Caki2 (cell line): ENCODE measurements around the gene PPM1G. TPM values are rescaled to one million over a fixed set of nuclear protein-coding genes. Genes with fewer than 3 reads are reported as not detected.
"Not testable (repeated sequence)": the region's sequence is repeated elsewhere in the genome, so short reads cannot be mapped to it uniquely, and the experiment has no call there.

Experiments
- DNase-seq: peaks from one replicate; pipeline ENCODE4 v3.0.0-alpha.2; 2015; ENCODE audit warnings: low read depth
- in situ Hi-C: cut with HindIII; loops from 2 replicates; pipeline ENCODE4 v1.10.0; 2016; ENCODE audit warnings: low sequenced_read_pairs, low pct_unique_long_range_greater_than_20kb, mixed read lengths
- total RNA-seq: library from RNA; depleted of rRNA; stranded (reverse); fragments of >200 nt; shearing (Covaris generic); gene quantifications from 2 replicates; pipeline ENCODE4 v1.2.3, GENCODE V29; 2014; ENCODE audit warnings: low replicate concordance; rRNA removed

PPM1G gene, protein sequence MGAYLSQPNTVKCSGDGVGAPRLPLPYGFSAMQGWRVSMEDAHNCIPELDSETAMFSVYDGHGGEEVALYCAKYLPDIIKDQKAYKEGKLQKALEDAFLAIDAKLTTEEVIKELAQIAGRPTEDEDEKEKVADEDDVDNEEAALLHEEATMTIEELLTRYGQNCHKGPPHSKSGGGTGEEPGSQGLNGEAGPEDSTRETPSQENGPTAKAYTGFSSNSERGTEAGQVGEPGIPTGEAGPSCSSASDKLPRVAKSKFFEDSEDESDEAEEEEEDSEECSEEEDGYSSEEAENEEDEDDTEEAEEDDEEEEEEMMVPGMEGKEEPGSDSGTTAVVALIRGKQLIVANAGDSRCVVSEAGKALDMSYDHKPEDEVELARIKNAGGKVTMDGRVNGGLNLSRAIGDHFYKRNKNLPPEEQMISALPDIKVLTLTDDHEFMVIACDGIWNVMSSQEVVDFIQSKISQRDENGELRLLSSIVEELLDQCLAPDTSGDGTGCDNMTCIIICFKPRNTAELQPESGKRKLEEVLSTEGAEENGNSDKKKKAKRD
- total RNA-seq, result 148 and 186 TPM in 2 replicates

- in situ Hi-C loops, result no loop called here
- DNase-seq, result peak; percentile 94
These were observed at the start of gene PPM1G for GRCh38 chr2:27409321-27410073. Gene PPM1G (minus strand): TSS chr2:27409591. CDS start chr2:27409422, 169 bp downstream.

DNA sequence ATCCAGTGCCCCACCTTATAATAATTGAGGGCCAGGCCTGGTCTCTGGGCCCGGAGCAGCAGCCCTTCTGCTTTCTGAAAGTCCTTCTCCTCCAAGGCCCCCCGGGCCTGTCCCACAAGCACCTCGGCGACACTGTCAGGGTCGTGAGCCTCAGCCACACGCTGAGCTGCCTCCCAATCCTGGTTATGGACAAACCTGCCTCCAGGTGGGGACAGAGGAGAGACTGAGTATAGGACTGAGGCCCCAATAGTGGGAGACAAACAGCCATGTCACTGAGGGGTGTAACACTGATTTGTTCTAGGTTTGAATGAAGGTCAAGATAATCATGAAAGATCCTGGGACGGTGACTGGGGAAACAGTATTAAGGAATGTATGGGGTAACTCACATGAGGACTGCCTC is 44.6 kb upstream of the PPM1G start:
- in situ Hi-C loops, result no loop called here

DNA sequence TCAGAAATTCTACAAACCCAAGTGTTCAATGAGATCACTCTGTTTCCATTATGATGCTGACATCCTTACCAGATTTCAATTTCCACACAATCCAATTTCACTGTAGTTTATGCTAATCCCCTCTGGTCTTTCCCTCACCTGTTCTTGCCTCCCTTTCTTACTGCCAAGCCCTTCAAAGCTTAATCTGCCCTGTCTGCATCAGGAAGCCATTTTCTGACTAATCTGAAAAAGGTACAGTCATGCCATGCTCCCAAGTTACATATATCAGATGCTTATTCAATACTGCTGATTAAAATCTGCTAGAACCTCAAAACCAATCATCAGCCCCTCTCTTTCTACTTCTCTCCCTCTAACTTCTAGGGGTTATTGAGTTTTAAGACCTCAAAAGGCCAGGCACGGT is 41.7 kb upstream of the PPM1G start:
- DNase-seq, result no peak
- in situ Hi-C loops, result no loop called here

More for the DNA sequence above, 44.6 kb upstream of the PPM1G start:
- DNase-seq, result no peak

GRCh38 chr2:27448381-27448780 is 39.0 kb upstream of the PPM1G start:
- in situ Hi-C loops, result no loop called here
- no peak for DNase-seq

DNA sequence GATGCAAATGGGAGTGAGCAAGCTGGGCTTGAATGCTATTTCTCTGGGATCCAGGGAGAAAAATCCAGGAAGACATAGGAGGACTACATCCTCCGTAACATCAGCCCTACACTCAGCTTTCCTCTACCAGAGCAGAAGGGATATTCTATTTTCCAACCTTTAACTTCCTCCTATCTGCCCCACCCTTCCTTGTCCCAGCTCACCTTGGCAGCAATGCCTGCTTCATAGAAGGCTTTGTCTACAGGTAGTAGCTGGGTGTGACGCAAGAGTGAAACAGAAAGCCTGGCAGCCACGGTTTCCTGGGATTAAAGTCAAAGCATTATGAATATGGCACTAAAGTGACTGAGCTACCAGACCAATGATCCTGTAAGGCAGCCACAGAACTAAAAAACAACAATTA is 36.7 kb upstream of the PPM1G start:
- DNase-seq, result no peak

GRCh38 chr2:27445615-27446014 is 36.2 kb upstream of the PPM1G start:
- no peak for DNase-seq
- in situ Hi-C loops, result no loop called here

More for the DNA sequence above, 36.7 kb upstream of the PPM1G start:
- in situ Hi-C loops, result no loop called here

DNA sequence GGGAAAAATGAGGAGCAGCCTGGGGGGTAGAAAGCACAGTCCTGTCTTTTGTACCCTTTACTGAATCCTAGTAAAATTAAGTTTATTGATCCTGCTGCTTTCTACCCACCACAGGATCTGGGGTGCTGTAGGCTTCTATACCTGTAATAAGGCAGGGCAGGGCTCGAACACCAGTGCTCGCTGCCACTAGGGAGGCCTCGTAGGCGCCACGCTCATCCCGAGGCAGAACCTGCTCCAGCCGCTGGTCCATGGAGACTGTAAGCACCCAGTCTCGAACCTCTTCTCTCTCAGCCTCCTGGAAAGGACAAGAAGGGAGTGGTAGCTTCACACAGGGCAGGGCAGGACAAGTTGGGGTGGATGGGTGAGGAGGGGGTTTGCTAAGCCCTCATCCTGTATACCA is 35.8 kb upstream of the PPM1G start:
- DNase-seq, result no peak
- in situ Hi-C loops, result no loop called here

DNA sequence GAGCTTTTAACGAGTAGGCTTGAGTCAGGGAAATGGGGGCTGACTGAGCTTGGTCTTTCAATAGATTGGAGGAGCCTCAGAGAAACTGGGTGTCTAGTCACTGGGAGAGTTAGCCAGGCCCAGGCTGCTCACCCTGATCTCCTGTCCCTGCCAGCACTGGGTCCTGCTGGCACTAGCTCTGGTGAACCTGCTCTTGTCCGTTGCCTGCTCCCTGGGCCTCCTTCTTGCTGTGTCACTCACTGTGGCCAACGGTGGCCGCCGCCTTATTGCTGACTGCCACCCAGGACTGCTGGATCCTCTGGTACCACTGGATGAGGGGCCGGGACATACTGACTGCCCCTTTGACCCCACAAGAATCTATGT is 33.5 kb upstream of the PPM1G start:
- in situ Hi-C loops, result no loop called here
- no peak for DNase-seq

DNA sequence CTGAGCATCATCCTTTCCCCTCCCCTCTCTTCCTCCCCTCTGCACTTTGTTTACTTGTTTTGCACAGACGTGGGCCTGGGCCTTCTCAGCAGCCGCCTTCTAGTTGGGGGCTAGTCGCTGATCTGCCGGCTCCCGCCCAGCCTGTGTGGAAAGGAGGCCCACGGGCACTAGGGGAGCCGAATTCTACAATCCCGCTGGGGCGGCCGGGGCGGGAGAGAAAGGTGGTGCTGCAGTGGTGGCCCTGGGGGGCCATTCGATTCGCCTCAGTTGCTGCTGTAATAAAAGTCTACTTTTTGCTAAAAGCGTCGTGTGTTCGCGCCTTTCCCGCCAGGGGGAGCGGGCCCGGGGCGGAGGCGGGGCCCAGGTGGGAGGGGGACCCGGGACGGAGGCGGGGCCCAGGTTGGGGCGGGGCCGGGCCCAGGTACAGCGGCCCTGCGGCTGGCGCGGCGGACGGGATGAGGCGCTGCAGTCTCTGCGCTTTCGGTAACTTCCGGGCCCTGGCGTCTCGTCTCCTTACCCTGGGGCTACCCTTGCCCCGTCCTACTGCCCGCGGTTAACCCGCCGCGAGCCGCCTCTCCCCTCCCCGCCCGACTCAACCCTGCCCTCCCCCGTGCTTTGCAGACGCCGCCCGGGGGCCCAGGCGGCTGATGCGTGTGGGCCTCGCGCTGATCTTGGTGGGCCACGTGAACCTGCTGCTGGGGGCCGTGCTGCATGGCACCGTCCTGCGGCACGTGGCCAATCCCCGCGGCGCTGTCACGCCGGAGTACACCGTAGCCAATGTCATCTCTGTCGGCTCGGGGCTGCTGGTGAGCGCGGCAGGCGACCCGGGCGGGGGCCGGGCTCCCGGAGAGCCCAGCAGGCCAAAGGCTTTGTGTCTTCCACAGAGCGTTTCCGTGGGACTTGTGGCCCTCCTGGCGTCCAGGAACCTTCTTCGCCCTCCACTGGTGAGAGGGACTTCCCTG is 32.8 kb upstream of the PPM1G start, which contains the start of gene KRTCAP3:
Gene KRTCAP3 (plus strand): TSS at position 424 of the 962 bp plus-strand sequence. CDS start 32 bp downstream, at position 456.
- no peak for DNase-seq
- in situ Hi-C loops, result no loop called here

- DNase-seq, result no peak
- in situ Hi-C loops, result no loop called here
These were observed 32.0 kb upstream of the PPM1G start for GRCh38 chr2:27441226-27441926.

DNA sequence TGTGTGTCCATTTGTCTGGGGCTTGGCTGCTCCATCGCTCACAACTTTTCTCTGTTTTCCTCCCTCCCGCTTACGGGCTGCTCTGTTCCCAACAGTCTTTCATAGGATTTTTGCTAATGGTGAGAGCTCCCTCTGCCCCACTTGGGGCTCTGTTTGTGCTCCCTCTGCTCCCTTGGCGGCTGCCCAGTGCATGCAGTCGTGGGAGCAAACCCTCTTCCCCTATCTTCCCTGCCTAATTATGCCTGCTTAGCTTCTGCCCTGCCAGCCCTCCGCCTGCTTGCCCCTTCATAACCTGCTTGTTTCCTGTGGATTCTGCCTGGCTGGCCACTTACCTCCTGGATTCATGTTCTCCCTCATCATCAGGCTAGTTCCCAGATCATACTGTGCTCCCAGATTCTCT is 26.2 kb upstream of the PPM1G start:
- in situ Hi-C loops, result no loop called here
- DNase-seq, result no peak

- in situ Hi-C loops, result no loop called here
These were observed 22.0 kb upstream of the PPM1G start for GRCh38 chr2:27431395-27431794.

DNA sequence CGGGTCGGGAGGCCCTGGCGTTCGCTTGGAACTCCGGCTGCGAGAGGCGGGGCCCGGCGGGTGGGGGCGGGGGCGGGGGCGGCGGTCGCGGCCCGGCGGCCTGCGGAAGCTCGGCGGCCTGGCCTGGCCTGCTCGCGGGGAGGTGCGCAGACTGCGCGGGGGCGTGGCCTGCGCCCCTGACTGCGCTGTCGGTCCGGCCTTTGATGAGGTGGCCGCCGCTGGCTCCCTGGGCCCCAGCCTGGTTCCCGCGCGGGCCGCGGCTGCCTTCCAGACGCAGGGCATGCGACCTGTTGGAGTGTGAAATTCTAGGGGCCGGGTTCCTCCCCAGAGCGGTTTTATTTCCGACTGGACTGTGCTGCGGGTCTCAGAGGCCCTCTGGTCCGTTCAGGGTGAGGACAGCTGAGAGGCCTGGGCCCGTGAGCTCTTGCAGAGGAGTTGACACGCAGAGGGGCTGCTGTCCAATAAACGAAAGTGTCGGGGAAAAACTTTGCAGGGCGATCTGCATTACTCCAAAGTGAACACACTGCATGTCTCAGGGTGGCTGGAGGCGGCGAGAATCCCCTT is 19.7 kb upstream of the PPM1G start:
- DNase-seq, result peak; percentile 82
- in situ Hi-C loops, result no loop called here

More at GRCh38 chr2:27431395-27431794, 22.0 kb upstream of the PPM1G start:
- DNase-seq, result peak; percentile 37

GRCh38 chr2:27428213-27428977 is 19.0 kb upstream of the PPM1G start, which contains the start of gene NRBP1:
Gene NRBP1 (plus strand): TSS chr2:27428631. CDS start chr2:27433274, 4,643 bp downstream.
- in situ Hi-C loops, result no loop called here
- peak; percentile 91 for DNase-seq

GRCh38 chr2:27427863-27428212 is 18.4 kb upstream of the PPM1G start:
- no peak for DNase-seq

GRCh38 chr2:27425039-27425438 is 15.6 kb upstream of the PPM1G start:
- in situ Hi-C loops, result not testable (repeated sequence)

More at GRCh38 chr2:27427863-27428212, 18.4 kb upstream of the PPM1G start:
- in situ Hi-C loops, result no loop called here

More at GRCh38 chr2:27425039-27425438, 15.6 kb upstream of the PPM1G start:
- DNase-seq, result not testable (repeated sequence)
